Transverse colon (tissue), 4 donors: Measurements from ENCODE around the gene AGO3.

Experiments used
- POLR2AphosphoS5 ChIP-seq, 3 donors: sonication (generic); formaldehyde crosslinking; IDR thresholded peaks; one replicate each; pipeline ENCODE4 v1.6.1; 2016; ENCODE audit warnings: antibody characterized with exemption in 3 of 3
- TF ChIP-seq, protein P1 (sequence below), 5 experiments: fragments of 200-600 bp in 3 of 5; fragments of 450-650 bp in 2 of 5; sonication (generic) in 3 of 5; IDR thresholded peaks; 1 replicate in 2 of 5; 2 replicates in 3 of 5; pipeline ENCODE4 v1.5.1; 2016 to 2017; ENCODE audit warnings: antibody characterized with exemption in 5 of 5, inconsistent platforms in 3 of 5, mild to moderate bottlenecking in 2 of 5, moderate library complexity in 1 of 5

- TF ChIP-seq, protein P1, sequence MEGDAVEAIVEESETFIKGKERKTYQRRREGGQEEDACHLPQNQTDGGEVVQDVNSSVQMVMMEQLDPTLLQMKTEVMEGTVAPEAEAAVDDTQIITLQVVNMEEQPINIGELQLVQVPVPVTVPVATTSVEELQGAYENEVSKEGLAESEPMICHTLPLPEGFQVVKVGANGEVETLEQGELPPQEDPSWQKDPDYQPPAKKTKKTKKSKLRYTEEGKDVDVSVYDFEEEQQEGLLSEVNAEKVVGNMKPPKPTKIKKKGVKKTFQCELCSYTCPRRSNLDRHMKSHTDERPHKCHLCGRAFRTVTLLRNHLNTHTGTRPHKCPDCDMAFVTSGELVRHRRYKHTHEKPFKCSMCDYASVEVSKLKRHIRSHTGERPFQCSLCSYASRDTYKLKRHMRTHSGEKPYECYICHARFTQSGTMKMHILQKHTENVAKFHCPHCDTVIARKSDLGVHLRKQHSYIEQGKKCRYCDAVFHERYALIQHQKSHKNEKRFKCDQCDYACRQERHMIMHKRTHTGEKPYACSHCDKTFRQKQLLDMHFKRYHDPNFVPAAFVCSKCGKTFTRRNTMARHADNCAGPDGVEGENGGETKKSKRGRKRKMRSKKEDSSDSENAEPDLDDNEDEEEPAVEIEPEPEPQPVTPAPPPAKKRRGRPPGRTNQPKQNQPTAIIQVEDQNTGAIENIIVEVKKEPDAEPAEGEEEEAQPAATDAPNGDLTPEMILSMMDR (IDR thresholded peaks at IDR 0.05): no peak
- no peak for TF ChIP-seq POLR2AphosphoS5 (IDR thresholded peaks at IDR 0.05)
These were observed 186.0 kb downstream of the AGO3 start for GRCh38 chr1:36116901-36117300.
